ENCODE measurements around the gene BABAM2.

DNA sequence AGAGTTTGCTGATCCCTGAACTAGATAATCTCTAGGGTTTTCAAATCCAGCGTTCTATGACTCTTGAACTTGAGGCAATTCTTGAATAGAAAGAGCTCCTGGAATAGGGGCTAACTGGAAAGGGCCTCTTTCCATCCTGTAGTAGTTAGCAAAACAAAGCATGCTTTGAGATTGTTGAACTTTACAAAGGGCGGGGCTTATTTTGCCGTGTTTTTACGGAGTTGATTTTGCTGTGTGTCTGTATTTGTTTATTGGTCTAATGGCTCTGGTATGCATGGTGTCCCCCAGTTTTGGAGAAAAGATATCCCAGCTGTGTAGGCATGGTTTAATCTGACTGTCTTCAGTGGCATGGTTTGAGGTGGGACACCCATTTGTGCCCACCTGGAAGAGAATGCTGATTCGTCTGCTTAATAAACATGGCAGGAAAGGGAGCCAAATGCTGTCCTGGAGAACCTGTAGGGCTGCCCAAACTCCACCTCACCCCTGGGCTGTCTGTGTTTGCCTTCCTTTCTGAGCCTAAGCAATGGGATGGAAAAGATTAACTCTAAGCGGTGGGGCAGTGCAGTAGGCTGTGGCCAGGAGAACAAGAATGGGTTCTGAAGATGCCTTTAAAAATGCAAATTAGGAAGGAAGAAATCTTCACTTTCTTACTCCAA is 428.1 kb downstream of the BABAM2 start:
- TF ChIP-seq SP1 (IDR thresholded peaks at IDR 0.05) (no peak), ELF4 (IDR thresholded peaks at IDR 0.05) (no peak), ZNF384 (IDR thresholded peaks at IDR 0.05) (no peak), BHLHE40 (IDR thresholded peaks at IDR 0.05; ENCODE audit: borderline replicate concordance) (no peak), FOXA1 (IDR thresholded peaks at IDR 0.05) (no peak), FOXM1 (IDR thresholded peaks at IDR 0.05; ENCODE audit: borderline replicate concordance) (no peak), ARNT (IDR thresholded peaks at IDR 0.05) (no peak), HDGF (IDR thresholded peaks at IDR 0.05; ENCODE audit: borderline replicate concordance) (no peak), SUZ12 (IDR thresholded peaks at IDR 0.05) (no peak), NFRKB (IDR thresholded peaks at IDR 0.05) (no peak), FOXK2 (IDR thresholded peaks at IDR 0.05) (no peak), L3MBTL2 (conservative IDR thresholded peaks at IDR 0.05) (no peak)
- TF ChIP-seq, protein P1, sequence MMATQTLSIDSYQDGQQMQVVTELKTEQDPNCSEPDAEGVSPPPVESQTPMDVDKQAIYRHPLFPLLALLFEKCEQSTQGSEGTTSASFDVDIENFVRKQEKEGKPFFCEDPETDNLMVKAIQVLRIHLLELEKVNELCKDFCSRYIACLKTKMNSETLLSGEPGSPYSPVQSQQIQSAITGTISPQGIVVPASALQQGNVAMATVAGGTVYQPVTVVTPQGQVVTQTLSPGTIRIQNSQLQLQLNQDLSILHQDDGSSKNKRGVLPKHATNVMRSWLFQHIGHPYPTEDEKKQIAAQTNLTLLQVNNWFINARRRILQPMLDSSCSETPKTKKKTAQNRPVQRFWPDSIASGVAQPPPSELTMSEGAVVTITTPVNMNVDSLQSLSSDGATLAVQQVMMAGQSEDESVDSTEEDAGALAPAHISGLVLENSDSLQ (IDR thresholded peaks at IDR 0.05): no peak

Measured in HEK293T (cell line).